Stimulated activated naive CD4-positive, alpha-beta T cell (primary cell): Measurements from ENCODE around the gene LRRC8C.
"Not testable (repeated sequence)": the region's sequence is repeated elsewhere in the genome, so short reads cannot be mapped to it uniquely, and the experiment has no call there.

Experiments
- DNase-seq, 6 experiments: peaks; one replicate each; lab custom pipeline; 2025; lab: John Stamatoyannopoulos, UW

LRRC8C gene

DNA sequence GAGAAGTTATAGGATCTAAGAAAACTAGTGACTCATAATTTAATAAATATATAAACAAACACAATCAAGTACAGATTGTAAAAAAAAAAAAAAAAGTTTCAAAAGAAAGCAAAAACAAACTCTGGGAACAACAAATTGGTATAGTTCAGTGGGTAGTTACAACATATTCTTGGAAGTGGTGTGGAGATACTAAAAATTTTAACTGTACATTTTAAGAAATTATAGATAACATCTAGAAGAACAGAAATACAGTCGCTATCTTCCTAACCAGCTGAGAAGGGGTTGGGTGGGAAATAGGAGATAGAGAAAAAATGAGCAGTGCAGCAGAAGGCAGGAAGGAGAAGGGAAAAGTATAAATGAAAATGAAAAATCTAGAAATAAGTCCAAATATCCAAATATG is 70.5 kb downstream of the LRRC8C start:
- DNase-seq, result no peak

DNA sequence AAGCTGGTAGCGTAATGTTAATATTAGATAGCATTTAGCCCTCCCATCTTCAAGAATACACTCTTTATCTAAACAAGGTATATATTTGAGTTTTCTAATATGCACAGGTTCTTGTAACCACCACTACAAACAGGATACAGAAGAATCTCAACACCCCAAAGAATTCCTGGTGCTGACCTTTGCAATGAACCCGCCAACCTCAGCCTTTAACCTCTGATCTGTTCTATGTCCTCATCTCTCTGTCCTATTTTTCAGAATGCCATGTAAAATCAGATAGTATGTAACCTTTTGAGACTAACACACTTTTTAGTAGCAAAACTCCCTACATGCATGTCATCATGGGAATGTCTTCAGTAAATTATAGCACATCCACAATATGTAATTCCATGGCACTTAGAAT is 71.1 kb downstream of the LRRC8C start:
- no peak for DNase-seq

- not testable (repeated sequence) for DNase-seq
These were observed 72.0 kb downstream of the LRRC8C start for GRCh38 chr1:89704885-89705284.

- DNase-seq, result no peak
These were observed 73.2 kb downstream of the LRRC8C start for GRCh38 chr1:89705901-89706699.

- no peak for DNase-seq
These were observed 73.7 kb downstream of the LRRC8C start for GRCh38 chr1:89706700-89707012.

DNA sequence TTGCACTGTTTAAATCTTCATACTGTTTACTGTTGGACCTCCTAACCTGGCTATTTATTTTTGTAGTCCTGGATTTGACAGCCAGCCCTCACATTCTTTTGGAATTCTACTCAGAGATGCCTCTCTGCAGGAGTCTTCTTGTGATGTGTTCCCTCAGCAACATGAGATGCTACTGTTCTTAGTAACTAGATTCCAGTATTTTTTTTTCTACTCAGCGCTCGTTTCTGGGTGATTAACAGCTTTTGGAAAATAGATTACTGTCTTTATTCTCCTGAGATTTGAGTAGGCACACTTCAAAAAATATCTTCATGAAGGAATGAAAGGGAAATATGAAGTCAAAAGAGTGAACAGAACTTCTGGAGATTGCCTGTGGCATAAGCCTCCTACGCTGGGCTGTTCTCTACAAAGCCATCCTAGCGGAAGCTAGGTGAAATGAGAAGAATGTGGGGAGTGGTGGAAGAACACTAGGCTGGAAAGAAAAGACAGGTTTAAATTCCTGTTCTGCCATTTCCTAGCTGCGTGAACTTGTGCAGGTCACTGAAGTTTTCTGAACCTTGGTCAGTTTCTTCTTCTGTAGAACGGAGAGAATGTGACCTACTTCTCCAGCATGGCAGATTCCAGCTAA is 75.9 kb downstream of the LRRC8C start:
- no peak for DNase-seq

DNA sequence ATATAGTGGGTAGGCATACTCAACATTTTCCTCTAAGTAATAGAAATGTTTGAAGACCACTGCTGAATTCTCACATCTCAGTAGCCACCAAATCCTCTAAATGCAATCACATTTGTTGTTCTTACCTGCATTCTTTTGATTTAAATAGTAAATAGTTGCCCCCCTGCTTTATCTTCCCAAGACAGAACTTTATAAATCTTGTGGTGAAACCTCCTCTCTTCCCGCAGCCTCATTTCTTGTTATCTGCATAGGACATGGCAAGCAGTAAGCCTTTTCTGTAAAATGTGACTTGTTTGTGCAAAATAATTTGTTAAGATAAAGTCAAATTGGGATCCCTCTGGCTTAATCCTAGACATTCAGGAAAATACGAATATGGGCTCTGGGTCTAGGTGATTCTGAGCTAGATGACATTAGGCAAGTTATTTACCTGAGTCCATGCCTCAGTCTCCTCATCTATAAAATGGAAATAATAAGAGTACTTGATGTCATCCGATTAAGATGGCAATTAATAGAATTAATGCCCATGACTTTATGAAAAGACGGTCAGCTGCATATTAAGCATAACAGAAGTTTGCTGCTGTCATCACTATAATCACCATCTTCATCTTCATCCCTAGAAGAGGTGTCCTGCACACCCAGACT is 77.7 kb downstream of the LRRC8C start:
- no peak for DNase-seq

DNA sequence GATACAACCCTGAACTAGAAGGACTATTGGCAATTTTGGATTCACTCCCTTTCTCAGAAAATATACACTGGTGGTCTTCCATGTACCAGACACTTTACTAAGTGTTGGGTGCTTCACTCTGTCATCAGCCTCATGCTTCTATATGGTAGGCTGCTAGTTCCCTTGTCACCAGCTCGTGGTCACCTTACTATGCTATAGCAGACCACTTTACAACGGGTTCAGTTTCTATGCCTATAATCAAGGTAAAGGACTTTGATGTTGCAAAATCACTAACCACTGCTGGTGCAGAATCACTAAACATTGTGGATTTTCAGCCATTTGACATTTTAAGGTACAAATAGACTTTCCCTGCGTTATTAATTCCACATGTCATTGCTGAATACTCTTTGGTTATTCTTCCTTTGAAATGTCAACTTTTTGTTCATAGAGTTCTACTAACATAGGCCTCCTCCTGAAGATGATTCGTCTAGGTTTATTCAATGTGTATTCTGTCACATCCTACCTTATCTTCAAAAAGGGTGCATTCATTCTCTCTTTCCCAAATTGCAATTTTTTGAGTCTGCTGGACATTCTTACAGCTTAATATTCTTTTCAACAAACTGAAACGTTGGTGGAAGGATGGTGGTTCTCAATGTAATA is 78.3 kb downstream of the LRRC8C start:
- no peak for DNase-seq

GRCh38 chr1:89712420-89712819 is 79.5 kb downstream of the LRRC8C start:
- no peak for DNase-seq

GRCh38 chr1:89715677-89716076 is 82.8 kb downstream of the LRRC8C start:
- DNase-seq, result no peak

DNA sequence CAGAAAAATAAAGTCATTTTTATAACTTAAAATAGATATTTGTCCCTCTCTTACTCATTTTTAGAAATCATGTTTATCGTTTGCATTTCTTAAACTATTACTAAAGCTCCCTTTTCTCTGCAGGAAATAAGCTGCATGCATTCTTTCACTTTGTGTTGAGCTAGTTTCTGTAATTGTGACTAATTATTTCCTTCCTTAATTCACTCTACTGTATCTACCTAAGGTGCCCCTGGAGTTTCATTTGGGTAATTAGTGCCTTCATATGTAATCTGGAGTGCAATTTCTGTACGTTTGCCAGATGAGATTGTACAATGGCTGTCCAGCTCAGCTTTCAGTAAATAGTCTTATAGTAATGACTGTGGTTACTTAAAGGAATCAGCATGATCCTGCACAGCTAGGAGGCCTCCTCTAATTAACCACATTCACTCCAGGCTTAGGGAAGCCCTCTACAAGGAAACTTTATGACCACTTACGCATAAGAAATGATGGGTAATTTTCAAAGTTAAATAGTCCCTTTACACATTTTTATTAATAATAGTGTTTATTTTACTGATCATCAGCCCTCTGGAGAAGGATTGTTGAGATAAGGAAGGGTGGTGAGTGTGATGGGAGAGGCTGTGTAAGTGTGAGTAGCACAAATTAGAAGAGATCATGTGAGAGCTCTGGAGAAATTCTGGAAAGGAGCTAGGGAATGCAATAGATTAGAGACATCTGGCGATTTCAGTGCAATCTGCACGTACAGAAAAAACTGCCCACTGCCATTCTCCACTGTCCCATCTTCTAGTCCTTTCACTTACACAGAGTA is 86.8 kb downstream of the LRRC8C start:
- DNase-seq, result peak in 2 of 6 experiments; percentile 4 to 9

DNA sequence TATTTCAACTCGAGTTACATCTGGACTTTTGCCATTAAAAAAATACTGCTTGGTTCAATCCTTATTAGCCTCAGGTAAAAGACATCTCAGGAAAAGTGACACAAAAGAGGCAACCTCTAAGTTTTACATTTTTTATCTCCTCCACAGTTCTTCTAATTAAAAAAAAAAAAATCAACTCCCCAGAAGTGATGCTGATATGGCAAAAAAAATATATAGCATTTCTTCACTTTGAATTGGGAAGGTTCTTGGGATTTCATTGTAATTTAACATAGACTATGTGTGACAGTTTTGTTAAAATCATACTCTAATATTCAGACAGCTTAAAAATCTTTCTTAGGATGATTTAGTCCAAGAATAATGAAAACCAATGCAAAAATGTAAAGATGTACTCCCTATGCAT is 87.9 kb downstream of the LRRC8C start:
- no peak for DNase-seq

GRCh38 chr1:89721351-89721750 is 88.4 kb downstream of the LRRC8C start:
- DNase-seq, result no peak

DNA sequence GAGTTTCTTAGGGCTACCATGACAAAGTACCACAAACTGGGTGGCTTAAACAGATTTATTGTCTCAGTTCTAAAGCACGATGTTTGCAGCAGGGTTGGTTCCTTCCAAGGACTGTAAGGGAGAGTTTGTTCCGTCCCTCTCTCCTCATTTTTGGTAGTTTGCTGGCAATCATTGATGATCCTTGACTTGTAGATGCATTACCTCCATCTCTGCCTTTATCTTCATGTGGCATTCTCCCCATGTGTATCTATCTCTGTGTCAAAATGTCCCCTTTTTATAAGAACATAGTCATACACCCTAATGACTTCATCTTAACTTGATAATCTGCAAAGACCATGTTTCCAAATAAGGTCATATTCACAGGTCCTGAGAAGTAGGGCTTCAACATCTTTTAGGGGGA is 90.2 kb downstream of the LRRC8C start:
- no peak for DNase-seq

GRCh38 chr1:89723863-89724262 is 90.9 kb downstream of the LRRC8C start:
- DNase-seq, result no peak

- no peak for DNase-seq
These were observed 91.6 kb downstream of the LRRC8C start for GRCh38 chr1:89724369-89725010.

DNA sequence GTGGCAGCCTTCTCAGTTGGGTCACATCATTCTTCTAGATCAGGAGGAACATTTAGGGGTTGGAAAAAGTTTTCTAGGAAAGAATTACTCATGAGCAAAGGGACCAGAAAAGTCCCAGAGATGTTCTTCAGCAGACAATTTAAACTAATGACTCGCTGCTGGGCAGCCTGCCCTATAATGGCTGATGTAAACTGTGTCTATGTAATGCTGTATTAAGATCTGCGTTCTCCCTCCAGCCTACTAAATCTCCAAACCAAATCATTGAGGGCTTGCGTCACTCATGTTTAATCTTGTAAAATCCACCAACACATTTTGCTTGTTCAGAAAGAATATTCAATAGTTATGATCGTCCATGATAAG is 92.1 kb downstream of the LRRC8C start:
- no peak for DNase-seq

DNA sequence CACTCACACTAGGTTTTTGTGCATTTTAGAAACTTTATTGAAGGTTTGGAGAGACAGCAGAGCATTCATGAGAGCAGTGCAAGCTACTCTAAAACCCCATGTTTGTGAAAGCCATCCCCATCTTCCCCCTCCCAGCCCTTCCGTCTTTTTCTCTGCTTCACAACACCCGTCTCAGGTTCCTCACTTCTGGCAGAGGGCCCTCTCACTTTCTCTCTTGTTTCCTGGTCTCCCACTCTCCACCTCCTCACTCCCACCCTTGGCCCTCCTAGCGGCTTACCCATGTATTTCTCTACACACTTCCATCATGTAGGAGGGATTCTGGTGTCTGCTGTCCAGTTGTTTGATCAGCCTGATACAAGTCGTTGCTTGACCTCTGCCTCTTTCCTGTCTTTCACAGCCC is 92.7 kb downstream of the LRRC8C start:
- no peak for DNase-seq

GRCh38 chr1:89727517-89728312 is 94.8 kb downstream of the LRRC8C start:
- DNase-seq, result no peak

GRCh38 chr1:89728381-89728780 is 95.5 kb downstream of the LRRC8C start:
- DNase-seq, result no peak

GRCh38 chr1:89732206-89732605 is 99.3 kb downstream of the LRRC8C start:
- no peak for DNase-seq
